B cell (primary cell): ENCODE data around the gene RPS6KL1.

Experiments
- CTCF ChIP-seq: fragments of 200-600 bp; IDR thresholded peaks from one replicate; pipeline ENCODE4 v1.8.0; 2022; ENCODE audit warnings: antibody characterized with exemption, mild to moderate bottlenecking
- EZH2 ChIP-seq: IDR thresholded peaks from 2 replicates; pipeline ENCODE4 v1.6.1; 2012; ENCODE audit warnings: borderline replicate concordance, low read depth, mild to moderate bottlenecking, moderate library complexity, low read length; ENCODE audit not compliant: insufficient read depth, poor library complexity, severe bottlenecking

DNA sequence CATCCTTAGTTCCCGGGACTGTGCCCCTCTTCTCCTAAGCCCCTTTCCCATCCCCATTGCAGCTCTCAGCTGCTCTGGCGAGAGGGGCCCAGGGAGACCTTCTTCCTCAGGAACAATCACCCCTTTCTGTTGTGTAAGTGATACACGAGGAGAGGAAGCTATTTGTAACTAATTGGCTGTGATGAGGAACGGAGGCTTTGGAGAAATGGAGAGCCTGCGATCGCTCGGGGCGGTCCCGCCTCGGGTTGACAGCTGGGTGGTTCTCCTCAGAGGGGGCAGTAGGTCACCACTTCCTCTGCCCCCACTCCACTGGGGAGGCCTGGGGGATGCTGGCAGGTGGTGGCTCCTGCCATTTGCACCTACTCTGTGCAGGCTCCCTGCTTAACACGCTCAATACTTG lies 39.0 kb upstream of the RPS6KL1 start:
- TF ChIP-seq CTCF = no peak
- TF ChIP-seq EZH2 = no peak
